Fibroblast of lung (primary cell): ENCODE measurements around the gene KNG1.

ENCODE experiments used
- EZH2 ChIP-seq: IDR thresholded peaks from 2 replicates; pipeline ENCODE4 v1.5.1; 2012; ENCODE audit warnings: low read length, control low read depth, mild to moderate bottlenecking; ENCODE audit errors: missing control alignments
- TF ChIP-seq, protein P1 (sequence below), 2 donors: IDR thresholded peaks in 1 of 2; conservative IDR thresholded peaks in 1 of 2; 1 replicate in 1 of 2; 2 replicates in 1 of 2; pipeline ENCODE4 v1.5.1; 2011 to 2012; ENCODE audit warnings: low read length in 2 of 2, control low read depth in 1 of 2, inconsistent platforms in 1 of 2, low read depth in 1 of 2, mild to moderate bottlenecking in 1 of 2

DNA sequence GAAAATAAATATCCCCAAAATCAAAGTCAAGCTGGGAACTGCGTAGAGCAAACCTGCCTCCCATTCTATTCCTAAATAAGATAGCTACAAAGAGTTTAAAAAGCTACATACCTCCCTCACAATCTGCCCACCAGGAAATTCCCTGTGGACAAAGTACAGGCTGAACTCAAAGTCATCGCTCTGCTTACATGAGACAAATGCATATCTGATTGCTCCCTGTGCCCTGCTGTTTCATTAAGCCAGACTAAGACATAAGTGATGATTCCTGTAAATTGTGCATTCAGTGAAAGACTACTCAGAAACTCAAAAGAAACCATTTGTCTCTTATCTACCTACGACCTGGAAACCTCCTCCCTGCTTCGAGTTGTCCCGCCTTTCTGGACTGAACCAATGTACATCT is 37.7 kb downstream of the KNG1 start:
- TF ChIP-seq, protein P1, sequence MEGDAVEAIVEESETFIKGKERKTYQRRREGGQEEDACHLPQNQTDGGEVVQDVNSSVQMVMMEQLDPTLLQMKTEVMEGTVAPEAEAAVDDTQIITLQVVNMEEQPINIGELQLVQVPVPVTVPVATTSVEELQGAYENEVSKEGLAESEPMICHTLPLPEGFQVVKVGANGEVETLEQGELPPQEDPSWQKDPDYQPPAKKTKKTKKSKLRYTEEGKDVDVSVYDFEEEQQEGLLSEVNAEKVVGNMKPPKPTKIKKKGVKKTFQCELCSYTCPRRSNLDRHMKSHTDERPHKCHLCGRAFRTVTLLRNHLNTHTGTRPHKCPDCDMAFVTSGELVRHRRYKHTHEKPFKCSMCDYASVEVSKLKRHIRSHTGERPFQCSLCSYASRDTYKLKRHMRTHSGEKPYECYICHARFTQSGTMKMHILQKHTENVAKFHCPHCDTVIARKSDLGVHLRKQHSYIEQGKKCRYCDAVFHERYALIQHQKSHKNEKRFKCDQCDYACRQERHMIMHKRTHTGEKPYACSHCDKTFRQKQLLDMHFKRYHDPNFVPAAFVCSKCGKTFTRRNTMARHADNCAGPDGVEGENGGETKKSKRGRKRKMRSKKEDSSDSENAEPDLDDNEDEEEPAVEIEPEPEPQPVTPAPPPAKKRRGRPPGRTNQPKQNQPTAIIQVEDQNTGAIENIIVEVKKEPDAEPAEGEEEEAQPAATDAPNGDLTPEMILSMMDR (conservative IDR thresholded peaks at IDR 0.05 in 1 of 2, IDR thresholded peaks at IDR 0.05 in 1 of 2; ENCODE audit: low read depth in 1 of 2, low read length in 2 of 2), result no peak
- no peak for TF ChIP-seq EZH2
